Neural cell (in vitro differentiated cells): ENCODE data around the gene PAPSS2.

Experiments used
- CTCF ChIP-seq: fragments of 450-650 bp; IDR thresholded peaks from 2 replicates; pipeline ENCODE4 v1.5.1; 2014; ENCODE audit warnings: antibody characterized with exemption, mild to moderate bottlenecking, moderate library complexity; ENCODE audit not compliant: poor library complexity, severe bottlenecking
- MXI1 ChIP-seq: fragments of 450-650 bp; conservative IDR thresholded peaks from 2 replicates; pipeline ENCODE4 v1.6.1; 2014; ENCODE audit warnings: antibody characterized with exemption, mild to moderate bottlenecking; ENCODE audit not compliant: poor library complexity, severe bottlenecking

- no peak for TF ChIP-seq CTCF
- TF ChIP-seq MXI1, result no peak
Measured at GRCh38 chr10:87643920-87644319, 15.8 kb upstream of the PAPSS2 start.
